A673 (cell line): Measurements from ENCODE around the gene NDRG3. TPM values are rescaled to one million over a fixed set of nuclear protein-coding genes. Genes with fewer than 3 reads are reported as not detected.
A peak's percentile ranks its signal among the peaks of the same experiment; 100 is the strongest.

Experiments
- BruUV-seq: library from RNA; stranded (reverse); fragments of 400-500 nt; replicated peaks from 2 replicates; lab custom pipeline; 2021; lab: Mats Ljungman, UMichigan
- CTCF ChIA-PET: fragments of 300-600 bp; sonication (Branson Sonifier 250); formaldehyde crosslinking; loops from one replicate; lab custom pipeline; 2022; ENCODE audit warnings: antibody characterized with exemption; lab: Charles Lee
- POLR2A ChIA-PET: fragments of 300-600 bp; sonication (Branson Sonifier 250); formaldehyde crosslinking; loops from one replicate; lab custom pipeline; 2022; ENCODE audit warnings: antibody characterized with exemption; ENCODE audit not compliant: low non-redundant PET; lab: Charles Lee
- DNase-seq: peaks from one replicate; pipeline ENCODE4 v3.0.0-alpha.2; 2015; ENCODE audit warnings: low spot score
- H3K27ac ChIP-seq: fragments of 200-600 bp; sonication (generic); 2 replicates; pipeline ENCODE4 v1.5.1; 2016; ENCODE audit warnings: mixed run types, low read depth, mild to moderate bottlenecking, mixed read lengths, antibody characterized with exemption, low read length; ENCODE audit not compliant: poor library complexity, severe bottlenecking
- H3K27me3 ChIP-seq: fragments of 200-600 bp; sonication (generic); replicated peaks from 2 replicates; pipeline ENCODE4 v1.6.1; 2017; ENCODE audit warnings: mixed run types, low read depth, mild to moderate bottlenecking, mixed read lengths, antibody characterized with exemption, low read length; ENCODE audit not compliant: insufficient read depth, poor library complexity
- H3K36me3 ChIP-seq: fragments of 200-600 bp; sonication (generic); 2 replicates; pipeline ENCODE4 v1.6.1; 2016; ENCODE audit warnings: mixed run types, mild to moderate bottlenecking, mixed read lengths, antibody characterized with exemption, low read length; ENCODE audit not compliant: insufficient read depth, poor library complexity, severe bottlenecking
- H3K4me1 ChIP-seq: fragments of 200-600 bp; sonication (generic); 2 replicates; pipeline ENCODE4 v1.6.1; 2017; ENCODE audit warnings: mixed run types, mild to moderate bottlenecking, mixed read lengths, antibody characterized with exemption, low read length; ENCODE audit not compliant: insufficient read depth, poor library complexity, severe bottlenecking
- H3K4me3 ChIP-seq: fragments of 200-600 bp; sonication (generic); 2 replicates; pipeline ENCODE4 v1.5.1; 2016; ENCODE audit warnings: low read depth, mixed run types, mild to moderate bottlenecking, mixed read lengths, low read length; ENCODE audit not compliant: poor library complexity, severe bottlenecking
- H3K9me3 ChIP-seq: fragments of 200-600 bp; sonication (generic); 2 replicates; pipeline ENCODE4 v1.6.1; 2016; ENCODE audit warnings: mixed run types, low read depth, mild to moderate bottlenecking, mixed read lengths, antibody characterized with exemption, low read length; ENCODE audit not compliant: poor library complexity, severe bottlenecking
- EZH2 ChIP-seq: fragments of 200-600 bp; sonication (generic); IDR thresholded peaks from 2 replicates; pipeline ENCODE4 v1.6.1; 2017; ENCODE audit warnings: borderline replicate concordance, low read depth, mild to moderate bottlenecking, mixed read lengths, antibody characterized with exemption, low read length; ENCODE audit not compliant: poor library complexity, severe bottlenecking
- intact Hi-C: fragments of 100-400 bp; cut with micrococcal nuclease; formaldehyde crosslinking; loops from one replicate; pipeline ENCODE4 v1.10.0; 2022; ENCODE audit not compliant: unreplicated experiment
- total RNA-seq: library from RNA; stranded (reverse); gene quantifications from 2 replicates; pipeline ENCODE4 v1.2.3, GENCODE V29; 2021
- TF ChIP-seq, protein P1 (sequence below): fragments of 300-800, 200-600 bp; sonication (generic); conservative IDR thresholded peaks from 2 replicates; pipeline ENCODE4 v1.5.1; 2017; ENCODE audit warnings: low read depth, mild to moderate bottlenecking, antibody characterized with exemption, low read length, moderate library complexity, mixed read lengths

Gene NDRG3
- total RNA-seq, 1 experiment from 2014 or later: 17.6 TPM

DNA sequence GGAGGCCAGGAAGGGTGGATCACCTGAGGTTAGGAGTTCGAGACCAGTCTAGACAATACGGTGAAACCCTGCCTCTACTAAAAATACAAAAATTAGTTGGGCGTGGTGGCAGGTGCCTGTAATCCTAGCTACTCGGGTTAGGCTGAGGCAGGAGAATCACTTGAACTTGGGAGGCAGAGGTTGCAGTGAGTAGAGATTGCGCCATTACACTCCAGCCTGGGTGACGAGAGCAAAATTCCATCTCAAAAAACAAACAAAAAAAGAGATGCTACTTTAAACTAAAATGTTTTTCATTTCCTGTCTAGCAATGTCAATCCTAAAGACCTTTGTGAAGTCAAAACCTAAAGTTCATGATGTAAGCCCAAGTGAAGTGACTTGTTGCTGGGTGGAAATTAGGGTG, 14.8 kb upstream of the NDRG3 start:
- TF ChIP-seq, protein P1, sequence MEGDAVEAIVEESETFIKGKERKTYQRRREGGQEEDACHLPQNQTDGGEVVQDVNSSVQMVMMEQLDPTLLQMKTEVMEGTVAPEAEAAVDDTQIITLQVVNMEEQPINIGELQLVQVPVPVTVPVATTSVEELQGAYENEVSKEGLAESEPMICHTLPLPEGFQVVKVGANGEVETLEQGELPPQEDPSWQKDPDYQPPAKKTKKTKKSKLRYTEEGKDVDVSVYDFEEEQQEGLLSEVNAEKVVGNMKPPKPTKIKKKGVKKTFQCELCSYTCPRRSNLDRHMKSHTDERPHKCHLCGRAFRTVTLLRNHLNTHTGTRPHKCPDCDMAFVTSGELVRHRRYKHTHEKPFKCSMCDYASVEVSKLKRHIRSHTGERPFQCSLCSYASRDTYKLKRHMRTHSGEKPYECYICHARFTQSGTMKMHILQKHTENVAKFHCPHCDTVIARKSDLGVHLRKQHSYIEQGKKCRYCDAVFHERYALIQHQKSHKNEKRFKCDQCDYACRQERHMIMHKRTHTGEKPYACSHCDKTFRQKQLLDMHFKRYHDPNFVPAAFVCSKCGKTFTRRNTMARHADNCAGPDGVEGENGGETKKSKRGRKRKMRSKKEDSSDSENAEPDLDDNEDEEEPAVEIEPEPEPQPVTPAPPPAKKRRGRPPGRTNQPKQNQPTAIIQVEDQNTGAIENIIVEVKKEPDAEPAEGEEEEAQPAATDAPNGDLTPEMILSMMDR: no peak
- no peak for TF ChIP-seq EZH2
- intact Hi-C loops: no loop called here
- H3K4me3 ChIP-seq: no peak overlapping the region
- BruUV-seq: no TSS peak
- no peaks in the 10 kb centered on the region for H3K4me1 ChIP-seq
- ChIA-PET CTCF (no interaction called here), POLR2A (no interaction called here)
- no peaks in the 10 kb centered on the region for H3K27me3 ChIP-seq
- H3K27ac ChIP-seq: peak overlapping the region; percentile 37
- peaks cover 52% of the 10 kb centered on the region for H3K36me3 ChIP-seq
- H3K9me3 ChIP-seq: no peaks in the 10 kb centered on the region
- no peak for DNase-seq

DNA sequence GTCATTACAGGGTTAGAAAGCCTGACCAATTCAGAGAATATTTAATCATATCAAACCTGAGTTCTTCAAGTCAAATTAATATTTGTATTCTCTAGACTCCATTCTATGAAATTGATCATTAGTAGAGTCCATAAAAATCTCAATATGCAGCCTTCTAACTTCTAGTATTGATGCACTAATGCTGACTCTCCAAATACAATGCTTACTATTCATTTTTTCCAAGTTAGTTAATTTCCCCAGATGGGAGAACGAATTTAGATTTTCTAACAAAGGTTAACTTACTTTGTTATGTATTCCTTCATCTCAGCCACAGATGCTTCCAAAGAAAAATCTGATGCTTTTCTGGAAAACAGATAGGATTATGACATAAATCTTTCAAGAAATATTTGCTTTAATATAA, 12.4 kb upstream of the NDRG3 start:
- ChIA-PET POLR2A (no interaction called here), CTCF (no interaction called here)
- DNase-seq: no peak
- Histone ChIP-seq H3K9me3 (no peaks in the 10 kb centered on the region), H3K36me3 (peaks cover 65% of the 10 kb centered on the region), H3K27me3 (no peaks in the 10 kb centered on the region), H3K4me1 (no peaks in the 10 kb centered on the region), H3K27ac (no peak overlapping the region), H3K4me3 (no peak overlapping the region)
- BruUV-seq: no TSS peak
- intact Hi-C loops: no loop called here
- no peak for TF ChIP-seq EZH2
- TF ChIP-seq, protein P1: no peak

DNA sequence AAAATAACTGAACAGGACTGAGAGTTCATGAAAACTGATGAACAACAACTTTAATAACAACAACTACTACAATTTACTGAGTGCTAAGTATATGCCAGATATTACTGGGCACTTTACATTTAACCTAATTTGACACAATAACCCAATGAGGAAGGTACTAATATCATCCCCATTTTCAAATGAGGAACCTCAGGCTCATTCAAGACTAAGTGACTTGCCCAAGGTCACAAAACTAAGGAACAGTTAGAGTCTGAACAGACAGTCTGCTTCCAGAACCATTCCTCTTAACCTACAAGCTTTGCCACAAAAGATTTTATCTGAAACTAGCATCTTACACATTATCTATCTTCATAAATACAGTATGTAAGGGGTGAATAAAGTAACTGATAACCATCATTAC, 10.6 kb upstream of the NDRG3 start:
- intact Hi-C loops: no loop called here
- H3K27me3 ChIP-seq: no peaks in the 10 kb centered on the region
- POLR2A ChIA-PET: no interaction called here
- H3K36me3 ChIP-seq: peaks cover 72% of the 10 kb centered on the region
- no peak overlapping the region for H3K27ac ChIP-seq
- CTCF ChIA-PET: no interaction called here
- H3K4me3 ChIP-seq: no peak overlapping the region
- no peaks in the 10 kb centered on the region for H3K9me3 ChIP-seq
- no TSS peak for BruUV-seq
- no peak for DNase-seq
- no peaks in the 10 kb centered on the region for H3K4me1 ChIP-seq
- TF ChIP-seq EZH2: no peak
- TF ChIP-seq, protein P1: no peak
